ENCODE measurements around the gene FGFR3.

FGFR3 gene

DNA sequence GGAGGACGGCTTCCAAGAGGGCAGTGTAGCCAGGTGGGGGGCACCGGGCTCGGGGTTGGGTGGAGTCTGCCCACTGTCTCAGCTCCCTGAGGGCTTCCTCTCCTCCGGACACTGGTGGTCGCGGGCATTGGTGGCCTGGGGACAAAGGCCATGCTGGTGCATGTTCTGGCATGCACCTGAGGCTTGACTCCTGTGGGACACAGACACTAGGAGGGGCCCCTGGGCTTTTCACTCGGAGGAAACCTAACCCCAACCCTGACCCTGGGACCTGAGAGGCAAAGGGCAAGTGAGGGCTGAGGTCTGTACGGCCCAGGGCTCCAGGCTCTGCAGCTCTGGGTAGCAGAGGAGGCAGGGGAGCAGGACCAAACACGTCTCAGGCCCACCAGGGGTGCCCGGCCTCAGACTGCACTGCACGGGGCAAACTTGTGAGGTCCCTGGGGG is 22.3 kb upstream of the FGFR3 start:
- no peak for DNase-seq

DNA sequence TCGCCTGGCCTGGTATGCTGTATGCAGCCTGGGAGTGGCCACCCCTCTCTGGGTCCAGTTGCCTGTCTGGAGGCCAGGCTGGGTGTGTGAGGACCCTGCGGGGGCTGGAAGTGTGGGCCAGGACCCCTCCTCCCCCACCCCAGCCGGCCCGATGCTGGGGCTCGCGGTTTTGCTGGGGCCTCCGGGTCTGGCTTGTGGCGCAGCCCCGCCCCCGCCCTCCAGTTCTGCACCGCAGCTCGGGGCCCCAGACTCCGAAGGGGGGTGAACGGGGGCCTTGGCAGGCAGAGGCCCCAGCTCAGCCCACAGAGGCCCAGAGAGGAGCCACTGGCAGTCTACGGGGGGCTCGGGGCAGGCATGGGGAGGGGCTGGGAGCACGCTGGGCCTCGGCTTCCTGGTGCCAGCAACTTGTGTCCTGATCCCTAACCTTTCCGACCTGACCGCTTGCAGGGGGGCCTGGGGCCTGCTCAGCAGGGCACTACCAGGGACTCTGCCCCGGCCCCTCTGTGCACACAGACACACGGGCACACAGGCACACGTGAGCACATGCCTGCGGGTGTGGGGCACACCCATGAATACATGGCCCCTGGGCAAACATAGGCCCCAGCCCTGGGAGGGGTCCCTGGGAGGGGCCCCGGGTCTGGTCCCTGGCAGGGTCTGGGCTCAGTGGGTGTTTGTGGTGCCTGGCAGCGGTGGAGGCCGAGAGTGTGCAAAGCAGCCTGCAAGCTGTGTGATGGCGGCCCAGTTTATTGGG is 21.4 kb upstream of the FGFR3 start:
- no peak for DNase-seq

DNA sequence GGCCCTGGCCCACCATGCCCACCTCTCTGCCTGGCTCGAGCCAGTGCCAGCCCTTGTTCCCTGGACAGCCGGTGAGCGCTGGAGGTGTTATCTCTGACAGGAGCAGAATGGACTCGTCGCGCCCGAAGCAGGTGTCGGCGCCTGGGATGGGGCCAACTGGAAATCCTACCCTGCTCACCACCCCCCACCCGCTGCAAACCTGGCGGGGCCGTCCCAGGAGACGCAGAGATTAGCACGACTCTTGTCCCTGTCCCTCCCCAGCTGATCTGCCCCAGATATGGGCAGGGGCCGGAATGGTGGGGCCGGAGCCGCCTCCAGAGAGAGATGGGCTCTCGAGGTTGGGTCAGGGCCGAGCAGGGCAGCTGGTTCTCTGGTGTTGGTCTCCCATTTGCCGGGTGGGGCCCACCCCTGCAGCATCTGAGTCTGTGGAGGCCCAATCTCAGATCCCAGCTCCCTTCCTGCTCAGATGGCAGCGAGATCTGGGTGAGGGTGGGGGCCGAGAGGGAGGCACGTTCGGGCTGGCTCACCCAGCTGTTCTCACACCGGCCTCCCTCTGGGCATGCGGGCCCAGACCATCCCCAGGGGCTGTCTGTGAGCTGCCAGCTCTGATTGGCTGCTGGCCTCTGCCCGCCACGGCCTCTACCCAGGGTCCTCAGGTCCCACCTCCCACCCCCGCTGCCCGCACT is 20.1 kb upstream of the FGFR3 start:
- DNase-seq = no peak

DNA sequence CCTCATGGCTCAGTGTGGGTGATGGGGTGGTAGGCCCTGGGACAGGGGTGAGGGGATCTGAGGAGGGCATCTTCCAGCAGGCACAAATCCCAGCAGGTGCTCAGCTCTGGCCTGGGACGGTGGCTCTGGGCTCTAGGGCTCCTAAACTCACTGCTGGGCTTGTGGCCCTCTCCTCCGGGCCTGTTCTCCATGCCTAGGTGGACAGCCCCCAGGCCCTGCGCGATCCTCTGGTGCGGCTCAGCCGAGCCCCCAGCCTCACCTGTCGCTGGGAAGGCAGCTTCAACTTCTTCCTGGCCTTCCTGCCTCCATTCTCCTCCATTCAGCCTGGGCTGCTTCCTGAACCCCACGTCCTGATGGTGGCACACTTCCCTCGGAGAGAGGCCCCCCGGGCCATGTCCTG is 19.3 kb upstream of the FGFR3 start:
- DNase-seq = no peak

DNA sequence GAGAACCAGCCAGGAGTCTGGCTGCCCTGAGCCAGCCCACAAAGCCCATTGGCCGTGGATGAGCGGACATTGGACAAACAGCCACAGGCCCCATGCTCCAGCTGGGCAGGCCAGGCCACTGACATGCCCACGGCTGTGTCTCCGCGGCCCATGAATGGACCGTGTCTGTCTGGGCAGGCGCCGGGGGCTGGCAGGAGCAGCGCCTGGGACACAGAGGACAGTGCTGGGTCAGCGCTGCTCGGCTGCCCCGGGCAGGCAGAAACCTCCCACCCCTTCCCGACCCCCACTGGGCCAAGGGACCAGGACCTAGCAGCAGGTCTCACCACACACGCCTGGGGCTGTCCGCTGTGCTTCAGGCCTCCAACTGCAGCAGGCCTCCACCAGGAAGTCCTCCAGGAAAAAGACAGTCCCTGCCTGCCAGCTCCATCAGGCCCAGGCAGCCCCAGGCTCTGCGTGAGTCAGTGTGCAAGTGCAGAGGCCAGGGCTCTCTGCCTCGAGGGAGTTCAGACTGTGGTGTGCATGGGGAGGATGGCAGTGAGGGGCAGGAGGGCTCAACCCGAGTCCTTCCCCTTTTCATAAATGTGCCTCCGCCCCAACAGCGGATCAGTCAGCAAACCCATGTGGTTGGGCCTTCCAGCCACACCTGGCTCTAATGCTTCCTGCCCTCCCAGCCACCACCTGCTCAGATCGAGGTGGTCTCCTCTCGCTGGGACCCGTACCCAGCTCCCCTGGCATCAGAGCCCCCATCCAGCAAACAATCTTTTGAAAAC is 17.2 kb upstream of the FGFR3 start:
- DNase-seq = no peak

DNA sequence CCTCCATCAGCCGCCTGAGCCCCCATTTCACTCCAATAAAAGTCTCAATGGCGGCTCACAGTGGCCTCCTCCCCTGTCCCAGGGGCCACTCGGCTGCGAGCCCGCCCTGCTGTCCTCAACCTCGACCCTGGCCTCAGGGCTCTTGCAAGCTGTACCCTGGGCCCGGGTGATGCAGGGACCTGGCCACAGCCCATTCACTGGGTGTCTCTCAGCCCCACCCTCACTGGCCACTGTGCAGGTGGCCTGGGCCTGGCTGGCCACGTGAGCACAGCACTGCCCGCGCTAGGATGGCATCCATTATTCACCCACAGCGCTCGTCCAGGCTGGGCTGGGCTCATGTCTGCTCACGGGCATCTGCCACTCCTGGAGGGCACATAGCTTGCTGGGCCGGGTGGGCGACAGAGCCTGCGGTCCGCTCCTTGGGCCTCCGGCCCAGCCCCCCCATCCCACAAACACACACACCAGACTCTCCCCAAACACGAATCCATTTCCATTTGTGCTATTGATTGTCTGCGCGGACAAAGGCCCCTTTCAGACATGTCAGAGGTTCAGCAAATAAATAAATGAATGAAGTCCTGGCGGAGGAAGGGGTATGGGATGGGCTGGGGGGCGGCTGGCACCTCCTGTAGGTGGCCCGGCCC is 16.5 kb upstream of the FGFR3 start:
- DNase-seq = no peak

DNA sequence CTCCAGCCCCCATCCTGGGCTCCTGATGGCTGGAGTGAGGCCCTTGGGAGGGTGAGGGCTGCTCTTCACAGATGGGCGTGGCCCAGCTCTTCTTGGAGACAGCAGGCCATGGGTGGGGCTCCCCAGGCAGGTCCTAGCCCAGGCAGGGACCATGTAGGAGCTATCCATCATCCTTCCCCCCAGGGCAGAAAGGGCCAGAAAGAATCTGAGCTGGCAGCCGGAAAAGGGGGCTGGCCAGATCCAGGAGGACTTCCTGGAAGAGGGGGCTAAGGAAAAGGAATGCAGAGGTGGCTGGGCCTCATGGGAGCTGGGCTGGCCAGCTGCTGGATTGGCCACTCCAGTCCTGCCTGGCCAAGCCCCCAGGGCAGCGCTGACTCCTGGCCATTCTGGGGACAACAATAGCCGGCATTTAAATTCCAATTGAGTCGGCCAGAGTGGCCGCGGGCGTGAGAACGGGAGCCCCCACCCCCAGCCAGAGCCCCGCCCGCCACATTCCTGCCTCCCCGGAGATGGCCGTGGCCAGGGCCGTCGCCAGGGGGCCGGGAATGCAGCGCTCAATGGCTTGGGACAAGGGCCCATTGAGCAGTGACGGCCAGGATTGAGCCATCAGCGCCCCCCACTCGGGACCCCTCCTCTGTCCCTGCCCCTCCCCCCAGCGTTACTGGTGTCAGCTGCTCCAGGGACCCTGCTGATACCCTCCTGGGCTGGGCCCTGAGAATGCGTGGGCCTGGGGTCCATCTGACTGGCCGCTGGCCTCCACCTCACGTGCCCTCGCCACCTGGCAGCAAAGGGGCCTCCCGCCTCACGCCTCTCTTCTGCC is 15.1 kb upstream of the FGFR3 start:
- DNase-seq = no peak

DNA sequence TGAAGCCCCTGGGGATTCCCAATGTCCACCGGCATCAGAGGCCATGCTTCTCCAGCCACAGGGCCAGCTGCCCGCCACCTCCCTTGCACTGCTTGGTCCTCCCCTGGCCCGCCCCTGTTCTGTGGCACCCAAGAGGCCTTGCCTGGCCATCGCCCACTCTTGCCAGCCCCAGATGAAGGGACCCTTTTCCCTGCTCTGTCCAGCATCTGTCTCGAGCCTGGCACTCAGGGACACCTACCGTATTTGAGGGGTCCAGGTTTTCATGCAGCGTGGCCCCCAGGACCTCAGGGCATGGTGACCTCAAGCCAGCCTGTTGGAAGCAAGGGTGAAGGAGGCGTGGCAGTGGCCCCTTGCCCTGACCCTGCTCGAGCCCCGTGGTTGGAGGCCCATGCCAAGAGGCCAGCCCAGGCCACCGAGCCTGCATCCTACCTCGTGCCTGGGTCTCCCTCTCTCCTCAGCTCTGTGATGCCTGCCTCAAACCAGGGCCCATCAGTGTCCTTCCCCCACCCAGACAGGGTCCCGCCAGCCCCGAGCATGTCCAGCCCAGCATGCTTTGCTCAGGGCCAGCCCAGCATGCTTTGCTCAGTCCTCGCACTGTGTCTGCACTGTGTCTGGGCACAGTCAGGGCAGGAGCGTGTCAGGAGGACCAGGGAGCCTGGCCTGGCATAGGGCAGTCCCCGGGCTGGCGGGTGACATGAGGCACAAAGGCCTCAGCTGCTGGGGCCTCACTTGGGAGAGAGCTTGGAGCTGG is 14.3 kb upstream of the FGFR3 start:
- no peak for DNase-seq

DNA sequence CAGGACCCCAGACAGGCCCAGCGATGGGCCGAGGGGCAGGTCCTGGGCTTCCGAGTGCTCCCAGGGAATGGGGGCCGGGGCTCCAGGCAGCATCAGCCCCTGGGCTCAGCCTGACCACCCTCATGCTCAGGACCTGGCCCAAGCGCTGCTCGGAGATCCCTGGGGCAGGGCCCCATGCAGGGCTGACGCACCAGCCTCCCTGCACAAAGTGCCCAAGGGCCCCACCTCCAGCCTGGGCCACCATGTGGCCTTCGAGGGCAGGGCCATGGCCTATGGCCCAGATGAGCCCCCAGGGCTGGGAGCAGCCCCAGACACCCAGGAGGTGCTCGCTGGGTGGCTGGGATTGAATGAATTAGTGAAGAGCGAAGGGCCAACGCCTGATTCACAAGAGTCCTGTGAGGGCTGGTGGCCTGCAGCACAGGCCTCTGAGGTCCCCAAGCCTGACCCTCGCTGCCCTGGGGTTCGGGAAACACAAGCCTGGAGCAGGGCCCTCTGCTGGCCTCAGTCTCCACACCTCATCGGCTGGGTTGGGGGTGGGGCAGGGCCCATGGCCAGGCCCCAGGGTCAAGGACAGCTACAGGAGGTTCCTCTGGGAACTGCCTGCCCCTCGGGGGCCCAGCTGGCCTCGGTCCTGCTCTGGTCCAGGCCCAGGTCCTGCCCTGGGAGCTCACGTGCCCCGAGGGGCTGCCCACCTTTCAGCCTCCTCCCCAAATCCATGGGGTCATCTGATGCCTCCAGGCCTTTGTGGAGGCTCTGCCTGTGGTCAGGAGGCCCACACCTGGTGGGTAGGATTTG is 13.3 kb upstream of the FGFR3 start:
- DNase-seq = no peak

DNA sequence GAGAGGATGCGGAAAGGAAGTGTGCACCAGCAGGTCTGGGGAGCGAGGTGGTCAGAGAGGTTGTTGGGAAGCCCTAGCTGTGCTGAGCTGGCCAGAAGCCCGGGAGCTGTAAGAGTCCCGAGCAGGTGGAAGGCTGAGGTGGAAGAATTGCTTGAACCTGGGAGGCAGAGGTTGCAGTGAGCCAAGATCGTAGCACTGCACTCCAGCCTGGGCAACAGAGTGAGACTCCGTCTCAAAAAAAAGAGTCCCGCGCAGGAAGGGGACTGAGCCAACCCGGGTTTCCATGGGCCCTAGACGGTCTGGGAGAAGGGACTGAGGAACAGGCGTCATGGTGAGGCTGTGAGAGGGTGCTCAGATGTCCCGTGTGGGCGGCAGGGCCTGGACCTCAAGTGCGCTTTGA is 12.7 kb upstream of the FGFR3 start:
- no peak for DNase-seq

DNA sequence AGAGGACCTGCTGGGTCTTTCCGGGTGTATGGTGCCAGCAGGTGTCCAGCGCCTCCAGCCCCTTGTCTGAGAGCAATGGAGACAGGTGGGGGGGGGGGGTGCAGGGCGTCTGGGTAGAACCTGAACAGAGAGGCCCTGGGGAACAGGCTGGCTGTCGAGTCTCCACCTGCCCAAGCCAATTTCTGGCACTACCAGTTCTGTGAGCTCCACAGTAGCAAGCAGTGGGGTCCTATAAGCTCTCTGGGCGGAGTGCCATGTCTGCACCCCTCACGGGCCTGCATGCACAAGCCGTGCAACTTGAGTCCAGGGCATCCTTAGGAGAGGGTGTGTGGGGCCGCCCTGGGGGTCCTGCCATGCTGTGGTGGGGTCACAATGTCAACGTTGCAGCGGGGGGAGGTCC is 10.1 kb upstream of the FGFR3 start:
- no peak for DNase-seq

DNA sequence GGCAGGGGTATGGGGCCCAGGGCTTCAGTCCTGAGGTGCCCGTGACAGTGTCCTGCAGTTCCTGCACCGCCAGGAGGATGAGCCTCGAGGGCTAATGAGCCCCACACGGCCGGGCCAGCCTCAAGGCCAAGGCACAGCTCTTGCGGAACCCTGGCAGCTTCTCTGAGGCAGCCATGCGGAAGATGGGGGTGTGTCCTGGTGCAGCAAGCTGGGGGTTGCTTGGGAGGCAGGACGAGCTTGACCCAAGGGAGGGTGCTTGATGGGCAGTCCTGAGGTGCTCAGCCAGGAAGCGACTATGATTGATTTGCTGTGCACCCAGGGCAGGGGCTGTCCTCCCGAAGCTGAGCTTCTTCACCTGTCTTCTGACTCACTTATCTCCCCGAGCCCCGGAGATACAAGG is 9.1 kb upstream of the FGFR3 start:
- DNase-seq = no peak

DNA sequence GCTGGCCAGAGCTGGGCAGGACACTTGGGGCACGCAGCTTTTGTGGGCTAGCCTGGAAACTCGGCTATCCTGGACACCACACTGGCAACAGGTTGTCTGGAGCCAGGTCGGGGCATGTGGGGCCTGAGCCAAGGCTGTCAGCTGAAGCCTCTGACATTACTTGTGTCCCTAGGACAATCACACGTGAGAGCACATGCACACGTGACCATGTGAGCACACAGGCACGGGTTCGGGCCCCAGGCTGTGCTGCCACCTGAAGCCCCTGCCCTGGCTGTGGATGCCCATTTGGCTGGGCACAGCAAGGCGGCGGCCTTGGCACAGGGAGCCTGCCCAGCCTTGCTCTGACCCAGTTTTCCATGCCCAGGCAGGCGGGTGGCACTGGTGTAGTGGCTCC is 8.7 kb upstream of the FGFR3 start:
- no peak for DNase-seq

DNA sequence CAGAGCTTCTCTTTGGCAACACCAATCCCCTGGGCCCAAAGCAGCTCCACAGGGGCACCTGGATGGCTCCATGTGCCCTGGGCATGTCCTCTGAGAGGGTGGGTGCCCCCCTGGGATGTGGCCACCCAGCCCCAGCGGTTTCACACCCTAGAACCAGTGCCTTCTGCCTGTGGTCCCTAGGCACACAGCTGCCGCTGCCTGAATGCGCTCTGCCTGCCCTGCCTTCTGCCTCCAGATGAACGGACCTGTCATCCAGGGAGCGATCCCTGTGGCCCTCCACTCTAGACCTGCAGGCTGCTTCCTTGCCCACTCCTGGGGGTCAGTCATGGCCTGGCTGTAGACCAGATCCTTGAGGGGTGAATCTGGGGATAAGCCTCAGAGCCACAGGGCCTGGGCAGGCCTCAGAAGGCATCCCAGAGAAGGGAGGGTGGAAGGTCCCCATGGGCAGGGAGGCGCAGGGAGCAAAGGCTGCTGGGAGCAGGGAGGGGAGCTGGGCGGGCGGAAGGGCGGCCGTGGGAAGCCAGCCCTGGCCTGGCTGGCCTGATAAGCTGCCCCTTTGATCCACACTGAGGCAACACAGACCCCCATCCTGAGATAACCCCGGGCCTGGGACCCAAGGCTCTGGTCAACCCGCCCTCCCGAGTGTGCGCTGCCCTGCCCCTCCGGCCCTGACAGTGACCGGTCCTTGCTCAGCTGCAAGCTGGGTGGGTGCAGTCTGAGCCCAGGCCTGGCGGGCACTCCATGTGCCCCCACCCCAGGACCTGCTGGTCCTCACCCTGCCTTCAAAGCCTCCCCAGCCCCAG is 8.1 kb upstream of the FGFR3 start:
- no peak for DNase-seq

DNA sequence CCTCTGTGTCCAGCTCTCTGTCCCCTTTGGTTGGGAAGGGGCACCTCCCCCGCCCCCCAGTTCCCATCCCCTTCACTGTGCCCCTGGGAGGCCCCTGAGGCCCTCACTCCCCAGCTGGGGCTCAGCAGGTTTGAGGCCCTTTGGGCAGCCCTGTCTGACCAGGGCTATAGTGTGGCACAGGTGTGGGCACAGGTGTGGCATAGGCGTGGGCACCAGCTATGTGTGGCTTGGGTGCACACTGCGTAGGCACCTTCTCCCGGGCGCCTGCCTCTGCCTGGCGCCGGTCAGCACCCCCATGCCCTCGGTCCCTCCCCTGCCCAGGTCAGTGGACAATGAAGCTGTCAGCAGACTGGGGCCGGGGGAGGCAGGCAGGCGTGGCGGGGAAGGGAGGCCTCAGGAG is 7.5 kb upstream of the FGFR3 start:
- DNase-seq = no peak

DNA sequence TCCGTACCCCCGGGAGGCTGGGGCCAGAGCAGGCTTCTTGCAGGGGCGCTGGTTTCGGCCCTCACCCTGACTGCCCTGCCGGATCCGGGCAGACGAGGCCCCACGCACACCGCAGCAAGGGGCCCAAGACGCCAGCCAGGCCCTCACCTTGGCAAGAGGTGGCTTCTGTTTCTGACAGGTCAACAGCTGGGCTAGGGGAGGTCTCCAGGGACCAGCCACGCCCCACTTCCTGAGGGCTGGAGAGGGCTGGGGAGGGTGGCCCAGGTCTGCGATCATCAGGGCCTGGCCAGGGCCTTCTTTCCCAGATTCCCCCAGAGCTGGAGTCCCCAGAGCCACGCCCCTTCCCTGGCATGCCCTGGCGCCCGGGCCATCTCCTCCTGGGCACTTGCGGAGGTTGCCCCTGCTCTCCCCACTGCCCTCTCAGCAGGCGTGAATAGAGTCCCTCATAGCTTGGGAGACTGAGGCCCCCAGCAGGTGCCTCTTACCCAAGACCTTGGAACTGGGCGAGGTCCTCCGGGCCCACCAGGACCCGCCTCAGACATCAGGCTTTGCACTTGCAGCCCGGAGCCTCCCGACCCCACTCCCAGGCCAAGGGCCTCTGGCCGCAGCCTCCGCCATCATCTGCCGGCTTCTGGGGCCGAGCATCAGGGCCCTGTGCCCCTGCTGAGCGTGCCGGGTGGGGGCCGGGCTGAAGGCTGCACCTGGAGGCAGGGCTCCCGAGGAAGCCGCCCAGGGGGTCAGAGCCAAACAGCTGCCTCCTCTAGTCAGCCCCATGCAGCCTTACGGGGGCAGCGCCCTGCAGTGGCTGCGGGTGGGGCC is 6.3 kb upstream of the FGFR3 start:
- no peak for DNase-seq

DNA sequence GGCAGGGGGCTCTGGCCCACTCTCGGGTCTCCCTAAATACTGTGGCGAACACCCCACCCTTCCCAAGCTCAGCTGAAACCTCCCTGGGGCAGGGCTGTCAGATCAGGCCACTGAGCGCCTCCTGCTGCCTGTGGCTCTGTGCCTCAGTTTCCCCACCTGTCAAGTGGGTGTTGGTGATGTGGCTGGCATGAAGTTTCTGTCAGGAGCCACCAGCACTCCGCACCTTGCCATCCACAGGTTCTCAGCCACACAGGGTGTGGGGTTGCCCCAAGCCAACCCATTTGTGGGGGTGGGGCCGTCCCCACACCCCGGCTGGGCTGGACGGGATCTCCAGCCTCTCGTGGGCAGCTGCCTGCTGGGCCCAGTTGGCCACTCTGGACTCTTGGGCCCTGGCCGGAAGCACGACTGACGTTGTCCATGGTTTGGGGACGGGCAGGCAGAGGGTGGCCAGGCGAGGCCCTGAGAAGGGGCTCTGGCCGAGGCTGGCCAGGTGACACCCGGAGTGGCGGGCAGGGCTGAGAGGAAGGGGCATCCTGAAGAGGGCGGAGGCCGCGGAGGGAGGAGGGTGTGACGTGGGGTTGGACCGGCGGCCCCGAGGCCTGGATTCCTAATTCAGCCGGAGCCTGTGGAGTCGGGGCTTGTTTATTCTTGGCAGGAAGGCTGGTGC is 5.5 kb upstream of the FGFR3 start:
- no peak for DNase-seq

DNA sequence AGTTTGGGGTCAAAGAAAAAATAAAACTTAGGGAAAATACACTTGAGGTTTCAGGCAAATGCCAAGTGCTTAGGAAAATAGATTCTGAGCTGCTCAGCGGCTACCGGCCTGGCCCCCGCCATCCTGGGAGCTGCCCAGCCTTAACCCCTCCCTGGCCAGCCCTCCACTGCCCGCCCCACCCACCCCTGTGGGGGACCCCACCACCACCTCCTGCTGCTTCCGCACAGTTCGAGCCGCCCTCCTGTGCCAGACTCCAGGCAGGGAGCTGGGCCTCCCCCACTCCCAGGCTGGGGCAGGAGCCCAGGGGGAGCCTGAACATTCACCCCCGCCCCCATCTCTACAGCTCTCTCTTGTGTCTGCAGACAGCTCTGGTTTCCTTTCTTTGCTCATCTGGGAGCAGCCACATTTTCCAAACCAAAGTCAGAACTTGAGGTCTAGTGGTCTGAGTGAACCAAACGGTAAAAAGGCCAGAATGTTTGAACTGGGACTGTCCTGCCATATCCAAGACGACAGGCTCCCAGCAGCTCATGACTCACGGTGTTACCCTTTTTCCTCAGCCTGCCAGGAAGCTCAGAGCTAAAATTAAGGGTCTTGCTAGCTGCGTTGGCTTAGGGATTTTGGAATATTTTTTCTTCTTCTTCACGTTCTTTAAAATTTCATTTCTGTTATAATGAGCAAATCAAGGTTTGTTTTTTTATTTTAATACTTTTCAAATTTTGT is 4.7 kb upstream of the FGFR3 start:
- no peak for DNase-seq
